Nephron (organoid): ENCODE data around the gene CCL17.

Experiments
- H3K27ac Mint-ChIP-seq, 3 experiments: 2 replicates each; pipeline ENCODE4 v1.8.0; 2020; ENCODE audit warnings: mixed read lengths in 3 of 3, mild to moderate bottlenecking in 2 of 3, moderate library complexity in 1 of 3
- H3K27me3 Mint-ChIP-seq: 2 replicates; pipeline ENCODE4 v1.8.0; 2021; ENCODE audit warnings: low read depth, mild to moderate bottlenecking, moderate library complexity, mixed read lengths
- H3K36me3 Mint-ChIP-seq: 2 replicates; pipeline ENCODE4 v1.8.0; 2020; ENCODE audit warnings: low read depth, mixed read lengths
- H3K4me1 Mint-ChIP-seq: 2 replicates; pipeline ENCODE4 v1.8.0; 2020; ENCODE audit warnings: mixed read lengths
- H3K4me3 Mint-ChIP-seq, 3 experiments: 2 replicates each; pipeline ENCODE4 v1.8.0; 2020; ENCODE audit warnings: mild to moderate bottlenecking in 3 of 3, mixed read lengths in 3 of 3, moderate library complexity in 2 of 3
- H3K9me3 Mint-ChIP-seq: 2 replicates; pipeline ENCODE4 v1.8.0; 2020; ENCODE audit warnings: mixed read lengths
- CTCF ChIP-seq, 3 experiments: fragments of 200-600 bp; sonication (generic); IDR thresholded peaks; one replicate each; pipeline ENCODE4 v1.5.0; 2021; ENCODE audit warnings: antibody characterized with exemption in 3 of 3; ENCODE audit not compliant: unreplicated experiment in 3 of 3

Gene CCL17

GRCh38 chr16:57409870-57410587 lies 5.5 kb downstream of the CCL17 start:
- Mint-ChIP-seq H3K4me1 (peaks cover 26% of the 10 kb centered on the region), H3K27me3 (peaks cover 4% of the 10 kb centered on the region), H3K9me3 (no peaks in the 10 kb centered on the region), H3K4me3 (no peak overlapping the region), H3K27ac (peak overlapping the region in 1 of 3 experiments; percentile 26), H3K36me3 (no peaks in the 10 kb centered on the region)
- TF ChIP-seq CTCF (IDR thresholded peaks at IDR 0.05; ENCODE audit: unreplicated experiment in 3 of 3) = no peak

GRCh38 chr16:57411362-57411976 lies 6.9 kb downstream of the CCL17 start:
- Mint-ChIP-seq H3K27me3 (peaks cover 4% of the 10 kb centered on the region), H3K9me3 (no peaks in the 10 kb centered on the region), H3K27ac (peak overlapping the region in 2 of 3 experiments; percentile 26 to 37), H3K4me1 (peaks cover 30% of the 10 kb centered on the region), H3K4me3 (no peak overlapping the region), H3K36me3 (no peaks in the 10 kb centered on the region)
- TF ChIP-seq CTCF (IDR thresholded peaks at IDR 0.05; ENCODE audit: unreplicated experiment in 3 of 3) = no peak

- H3K27ac Mint-ChIP-seq = no peak overlapping the region
- TF ChIP-seq CTCF (IDR thresholded peaks at IDR 0.05; ENCODE audit: unreplicated experiment in 3 of 3) = no peak
- H3K36me3 Mint-ChIP-seq = no peaks in the 10 kb centered on the region
- H3K4me3 Mint-ChIP-seq = no peak overlapping the region
- no peaks in the 10 kb centered on the region for H3K9me3 Mint-ChIP-seq
- peaks cover 40% of the 10 kb centered on the region for H3K4me1 Mint-ChIP-seq
- H3K27me3 Mint-ChIP-seq = peaks cover 4% of the 10 kb centered on the region
These were observed 8.0 kb downstream of the CCL17 start for GRCh38 chr16:57412584-57412983.

- Mint-ChIP-seq H3K27me3 (peaks cover 4% of the 10 kb centered on the region), H3K9me3 (no peaks in the 10 kb centered on the region), H3K36me3 (no peaks in the 10 kb centered on the region), H3K4me3 (no peak overlapping the region), H3K27ac (no peak overlapping the region), H3K4me1 (peaks cover 44% of the 10 kb centered on the region)
- TF ChIP-seq CTCF (IDR thresholded peaks at IDR 0.05; ENCODE audit: unreplicated experiment in 3 of 3) = no peak
These were observed 8.7 kb downstream of the CCL17 start for GRCh38 chr16:57413301-57413730.

GRCh38 chr16:57413733-57414132 lies 9.2 kb downstream of the CCL17 start:
- peaks cover 47% of the 10 kb centered on the region for H3K4me1 Mint-ChIP-seq
- no peak overlapping the region for H3K27ac Mint-ChIP-seq
- H3K36me3 Mint-ChIP-seq = no peaks in the 10 kb centered on the region
- no peaks in the 10 kb centered on the region for H3K9me3 Mint-ChIP-seq
- peaks cover 4% of the 10 kb centered on the region for H3K27me3 Mint-ChIP-seq
- no peak for TF ChIP-seq CTCF (IDR thresholded peaks at IDR 0.05; ENCODE audit: unreplicated experiment in 3 of 3)
- no peak overlapping the region for H3K4me3 Mint-ChIP-seq

GRCh38 chr16:57416084-57416483 lies 11.5 kb downstream of the CCL17 start:
- Mint-ChIP-seq H3K36me3 (no peaks in the 10 kb centered on the region), H3K27me3 (no peaks in the 10 kb centered on the region), H3K9me3 (no peaks in the 10 kb centered on the region), H3K27ac (peak overlapping the region; percentile 40 to 60 (median 49)), H3K4me1 (peaks cover 40% of the 10 kb centered on the region), H3K4me3 (no peak overlapping the region)
- TF ChIP-seq CTCF (IDR thresholded peaks at IDR 0.05; ENCODE audit: unreplicated experiment in 3 of 3) = no peak
